ENCODE measurements around the gene POLRMT. TPM values are rescaled to one million over a fixed set of nuclear protein-coding genes. Genes with fewer than 3 reads are reported as not detected.

The POLRMT gene
- total RNA-seq, 1 experiment from 2014 or later: 40.9 TPM

- Mint-ChIP-seq H3K36me3 (ENCODE audit: insufficient read depth, unreplicated experiment) (peaks cover 30% of the 10 kb centered on the region), H3K27ac (ENCODE audit: low read depth, unreplicated experiment) (no peak overlapping the region), H3K27me3 (ENCODE audit: insufficient read depth, unreplicated experiment) (no peaks in the 10 kb centered on the region), H3K4me3 (ENCODE audit: unreplicated experiment) (peak overlapping the region; percentile 8), H3K9me3 (ENCODE audit: unreplicated experiment) (no peaks in the 10 kb centered on the region), H3K4me1 (ENCODE audit: insufficient read depth, unreplicated experiment) (no peaks in the 10 kb centered on the region)
- TF ChIP-seq CTCF (IDR thresholded peaks at IDR 0.05; ENCODE audit: unreplicated experiment): no peak
- intact Hi-C loops (cut with micrococcal nuclease): no loop called here
- DNase-seq (ENCODE audit: unreplicated experiment): no peak
- POLR2A ChIA-PET: interaction anchor here (0.7 to 1.7 kb wide), 4 partner anchors 50 to 154 kb away, joined by 3 to 8 read pairs (median 4); partner anchors contain the start of gene POLRMT
- BruUV-seq (replicated peaks): no TSS peak
- CTCF ChIA-PET: no interaction called here
Observed at GRCh38 chr19:583198-583967, 50.0 kb downstream of the POLRMT start.

- ChIA-PET POLR2A (interaction anchor here (0.8 kb wide), 1 partner anchor 125 kb away, joined by 3 read pairs; no protein-coding TSS in a partner anchor), CTCF (no interaction called here)
- intact Hi-C loops (cut with micrococcal nuclease): no loop called here
- Mint-ChIP-seq H3K4me1 (ENCODE audit: insufficient read depth, unreplicated experiment) (no peaks in the 10 kb centered on the region), H3K36me3 (ENCODE audit: insufficient read depth, unreplicated experiment) (peaks cover 36% of the 10 kb centered on the region), H3K4me3 (ENCODE audit: unreplicated experiment) (no peak overlapping the region), H3K9me3 (ENCODE audit: unreplicated experiment) (no peaks in the 10 kb centered on the region), H3K27ac (ENCODE audit: low read depth, unreplicated experiment) (no peak overlapping the region), H3K27me3 (ENCODE audit: insufficient read depth, unreplicated experiment) (no peaks in the 10 kb centered on the region)
- TF ChIP-seq CTCF (IDR thresholded peaks at IDR 0.05; ENCODE audit: unreplicated experiment): no peak
- peak; percentile 22 for DNase-seq (ENCODE audit: unreplicated experiment)
- TSS peak; percentile 97 for BruUV-seq (replicated peaks)
Observed at GRCh38 chr19:582497-583197, 50.7 kb downstream of the POLRMT start.

- intact Hi-C loops (cut with micrococcal nuclease): no loop called here
- Mint-ChIP-seq H3K27me3 (ENCODE audit: insufficient read depth, unreplicated experiment) (no peaks in the 10 kb centered on the region), H3K36me3 (ENCODE audit: insufficient read depth, unreplicated experiment) (peaks cover 40% of the 10 kb centered on the region), H3K27ac (ENCODE audit: low read depth, unreplicated experiment) (no peak overlapping the region), H3K9me3 (ENCODE audit: unreplicated experiment) (no peaks in the 10 kb centered on the region), H3K4me1 (ENCODE audit: insufficient read depth, unreplicated experiment) (peaks cover 3% of the 10 kb centered on the region), H3K4me3 (ENCODE audit: unreplicated experiment) (no peak overlapping the region)
- no peak for TF ChIP-seq CTCF (IDR thresholded peaks at IDR 0.05; ENCODE audit: unreplicated experiment)
- no TSS peak for BruUV-seq (replicated peaks)
- POLR2A ChIA-PET: interaction anchor here (0.9 kb wide), 2 partner anchors 49 to 52 kb away, joined by 3 to 4 read pairs; no protein-coding TSS in a partner anchor
- no peak for DNase-seq (ENCODE audit: unreplicated experiment)
- CTCF ChIA-PET: interaction anchor here (0.7 kb wide), 1 partner anchor 75 kb away, joined by 3 read pairs; no protein-coding TSS in a partner anchor
Observed at GRCh38 chr19:581399-582111, 51.8 kb downstream of the POLRMT start.
